GM12878 (cell line): Measurements from ENCODE around the gene PRR16. TPM values are rescaled to one million over a fixed set of nuclear protein-coding genes. Genes with fewer than 3 reads are reported as not detected.

ENCODE experiments used
- ATAC-seq: fragments of 200-7000 bp; cut with Tn5 transposase; 3 replicates; pipeline ENCODE4 v1.9.1; 2020; ENCODE audit warnings: mild to moderate bottlenecking, moderate library complexity
- BruUV-seq: library from RNA; stranded (reverse); fragments of 400-500 nt; replicated peaks from 2 replicates; lab custom pipeline; 2021; lab: Mats Ljungman, UMichigan
- CTCF ChIA-PET: fragments of 300-600 bp; sonication (Branson Sonifier 250); formaldehyde crosslinking; extraction: SDS; loops from one replicate; lab custom pipeline; 2021; ENCODE audit warnings: inconsistent platforms; lab: Yijun Ruan, JAX
- POLR2A ChIA-PET: fragments of 350-600 bp; formaldehyde crosslinking; extraction: SDS; loops from one replicate; lab custom pipeline; 2021; ENCODE audit warnings: inconsistent platforms; lab: Charles Lee
- RAD21 ChIA-PET: fragments of 300-600 bp; sonication (Branson Sonifier 250); formaldehyde crosslinking; loops from one replicate; lab custom pipeline; 2023; ENCODE audit warnings: antibody characterized with exemption; ENCODE audit not compliant: unreplicated experiment; lab: Charles Lee
- SMC1A ChIA-PET: fragments of 300-600 bp; sonication (Branson Sonifier 250); formaldehyde crosslinking; loops from one replicate; lab custom pipeline; 2023; ENCODE audit not compliant: unreplicated experiment, uncharacterized antibody; lab: Charles Lee
- DNase-seq: peaks from one replicate; pipeline ENCODE4 v3.0.0-alpha.2; 2011; ENCODE audit warnings: low read depth, low spot score
- FAIRE-seq: peaks from 3 replicates; lab custom pipeline; 2011; peaks lifted over from hg19 to GRCh38; lab: Jason Lieb, UNC
- H2AFZ ChIP-seq: 2 replicates; pipeline ENCODE4 v1.6.0; 2011; ENCODE audit warnings: low read depth, low read length, control low read depth; ENCODE audit not compliant: control insufficient read depth
- H3K27ac ChIP-seq: 2 replicates; pipeline ENCODE4 v1.5.1; 2011; ENCODE audit warnings: control low read depth; ENCODE audit not compliant: control insufficient read depth, insufficient read depth
- H3K27me3 ChIP-seq, 2 experiments: replicated peaks in 1 of 2; 2 replicates each; pipeline versions ENCODE4 v1.6.0 to v1.6.1; 2011; ENCODE audit warnings: low read length in 1 of 2; ENCODE audit not compliant: control insufficient read depth in 2 of 2, insufficient read depth in 2 of 2
- H3K36me3 ChIP-seq, 2 experiments: 2 replicates each; pipeline ENCODE4 v1.5.1; 2011; ENCODE audit warnings: low read length in 1 of 2; ENCODE audit not compliant: control insufficient read depth in 2 of 2, insufficient read depth in 2 of 2
- H3K4me1 ChIP-seq: 2 replicates; pipeline ENCODE4 v1.6.1; 2011; ENCODE audit warnings: mild to moderate bottlenecking, low read length, moderate library complexity, mixed read lengths; ENCODE audit not compliant: control insufficient read depth, insufficient read depth
- H3K4me2 ChIP-seq: 2 replicates; pipeline ENCODE4 v1.6.0; 2011; ENCODE audit warnings: control low read depth; ENCODE audit not compliant: control insufficient read depth, insufficient read depth
- H3K4me3 ChIP-seq: fragments of 200-600 bp; sonication (generic); 2 replicates; pipeline ENCODE4 v1.5.1; 2016
- H3K79me2 ChIP-seq: 2 replicates; pipeline ENCODE4 v1.6.0; 2011; ENCODE audit warnings: low read length; ENCODE audit not compliant: control insufficient read depth, insufficient read depth
- H3K9ac ChIP-seq: 2 replicates; pipeline ENCODE4 v1.8.0; 2011; ENCODE audit warnings: low read length, control low read depth, mixed read lengths; ENCODE audit not compliant: control insufficient read depth, insufficient read depth
- H3K9me3 ChIP-seq: replicated peaks from 3 replicates; pipeline ENCODE4 v1.5.1; 2011; ENCODE audit warnings: mild to moderate bottlenecking, low read length; ENCODE audit not compliant: control insufficient read depth, insufficient read depth
- H4K20me1 ChIP-seq: 2 replicates; pipeline ENCODE4 v1.6.0; 2011; ENCODE audit not compliant: control insufficient read depth, insufficient read depth
- DPF2 ChIP-seq: fragments of 450-650 bp; IDR thresholded peaks from 2 replicates; pipeline ENCODE4 v1.6.1; 2017; ENCODE audit warnings: mild to moderate bottlenecking
- NKRF ChIP-seq: fragments of 450-650 bp; conservative IDR thresholded peaks from 2 replicates; pipeline ENCODE4 v1.6.1; 2017; ENCODE audit warnings: mild to moderate bottlenecking, moderate library complexity
- POLR2AphosphoS2 ChIP-seq: IDR thresholded peaks from 2 replicates; pipeline ENCODE4 v1.6.1; 2011; ENCODE audit warnings: low read depth, mild to moderate bottlenecking, low read length, improper control_type of control experiment, moderate library complexity
- SMAD1 ChIP-seq: fragments of 450-650 bp; IDR thresholded peaks from 2 replicates; pipeline ENCODE4 v1.6.1; 2018; ENCODE audit warnings: mild to moderate bottlenecking, low read depth; ENCODE audit not compliant: partially characterized antibody
- TCF3 ChIP-seq: IDR thresholded peaks from 2 replicates; pipeline ENCODE4 v1.6.1; 2012; ENCODE audit warnings: low read depth, mild to moderate bottlenecking, low read length, borderline replicate concordance; ENCODE audit not compliant: insufficient read depth
- WGBS: methylation state at CpG from one replicate; pipeline ENCODE4 v1.1.6; 2016; ENCODE audit warnings: low lambda C conversion rate; ENCODE audit not compliant: insufficient replicate concordance, insufficient coverage; ENCODE audit errors: missing lambda C conversion rate; 5-methylcytosine and 5-hydroxymethylcytosine counted together
- in situ Hi-C: fragments of 300-500 bp; cut with MboI; formaldehyde crosslinking; loops from 9 replicates; pipeline ENCODE4 v1.14.3; 2018; ENCODE audit warnings: mixed read lengths
- intact Hi-C: fragments of 100-400 bp; cut with micrococcal nuclease; formaldehyde crosslinking; loops from one replicate; pipeline ENCODE4 v1.14.2; 2022; ENCODE audit not compliant: unreplicated experiment
- polyA plus RNA-seq, 11 experiments: library from polyadenylated mRNA; depleted of rRNA in 4 of 11; unstranded in 6 of 11; stranded (reverse) in 5 of 11; fragments of >200 nt; fragmentation: Nextera tagmentation in 4 of 11; fragmentation: Illumina TruSeq in 1 of 11; extraction: Ambion mirVana in 4 of 11; extraction: Trizol in 1 of 11; gene quantifications; 1 replicate in 1 of 11; 2 replicates in 10 of 11; pipeline versions ENCODE4 v1.2.1 to v1.2.3, GENCODE V29; 2011 to 2016; ENCODE audit warnings: inconsistent platforms in 2 of 11, missing spikeins in 2 of 11, low read depth in 1 of 11
- total RNA-seq, 4 experiments: library from RNA; depleted of rRNA in 3 of 4; stranded (reverse); fragments of >200 nt in 3 of 4; fragmentation: Illumina TruSeq in 1 of 4; extraction: Trizol in 1 of 4; gene quantifications; 2 replicates each; pipeline versions ENCODE4 v1.2.1 to v1.2.3, GENCODE V29; 2013 to 2021
- TF ChIP-seq, protein P1 (sequence below): IDR thresholded peaks from 2 replicates; pipeline ENCODE4 v1.6.1; 2012; ENCODE audit warnings: low read depth, low read length, improper control_type of control experiment

Gene PRR16
- total and polyA plus RNA-seq, 10 of the 15 experiments (the other 5 are each of a cell fraction or from before 2014, with no cell fraction given), result not detected

GRCh38 chr5:120446068-120446492 is 18.0 kb upstream of the PRR16 start:
- ChIA-PET POLR2A (interaction anchor here (0.6 kb wide), 1 partner anchor 55 kb away, joined by 5 read pairs; no protein-coding TSS in a partner anchor), RAD21 (no interaction called here), SMC1A (no interaction called here), CTCF (interaction anchor here (1.4 kb wide), 1 partner anchor 12 kb away, joined by 4 read pairs; no protein-coding TSS in a partner anchor)
- in situ Hi-C loops (no loop called here), intact Hi-C loops (no loop called here)
- Histone ChIP-seq H3K27me3 (no peaks in the 10 kb centered on the region), H3K27ac (no peak overlapping the region), H4K20me1 (no peaks in the 10 kb centered on the region), H3K79me2 (no peaks in the 10 kb centered on the region), H3K4me2 (no peak overlapping the region), H3K9ac (no peak overlapping the region), H3K4me3 (no peak overlapping the region), H3K36me3 (no peaks in the 10 kb centered on the region), H3K4me1 (no peaks in the 10 kb centered on the region), H2AFZ (no peak overlapping the region), H3K9me3 (no peaks in the 10 kb centered on the region)
- no peak for DNase-seq
- no peak for ATAC-seq
- TF ChIP-seq NKRF, result no peak
- no peak for TF ChIP-seq DPF2
- TF ChIP-seq TCF3, result no peak
- no peak for TF ChIP-seq SMAD1
- TF ChIP-seq POLR2AphosphoS2, result no peak
- TF ChIP-seq, protein P1, sequence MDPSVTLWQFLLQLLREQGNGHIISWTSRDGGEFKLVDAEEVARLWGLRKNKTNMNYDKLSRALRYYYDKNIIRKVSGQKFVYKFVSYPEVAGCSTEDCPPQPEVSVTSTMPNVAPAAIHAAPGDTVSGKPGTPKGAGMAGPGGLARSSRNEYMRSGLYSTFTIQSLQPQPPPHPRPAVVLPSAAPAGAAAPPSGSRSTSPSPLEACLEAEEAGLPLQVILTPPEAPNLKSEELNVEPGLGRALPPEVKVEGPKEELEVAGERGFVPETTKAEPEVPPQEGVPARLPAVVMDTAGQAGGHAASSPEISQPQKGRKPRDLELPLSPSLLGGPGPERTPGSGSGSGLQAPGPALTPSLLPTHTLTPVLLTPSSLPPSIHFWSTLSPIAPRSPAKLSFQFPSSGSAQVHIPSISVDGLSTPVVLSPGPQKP, result no peak
- no TSS peak for BruUV-seq
- WGBS, result 0% methylated on average over 2 of the region's 2 CpGs
- FAIRE-seq, result no peak
